Measurements from ENCODE around the gene DIS3L2. TPM values are rescaled to one million over a fixed set of nuclear protein-coding genes. Genes with fewer than 3 reads are reported as not detected.

Gene DIS3L2
- total and polyA plus RNA-seq, 2 of the 4 experiments (the other 2 are of a cell fraction) = 14.7 to 19.2 TPM

GRCh38 chr2:232338759-232339106 lies 377.2 kb downstream of the DIS3L2 start:
- no peak for ATAC-seq (ENCODE audit: low read depth)
- in situ Hi-C loops (cut with MboI; ENCODE audit: low sequenced_read_pairs) (no loop called here), intact Hi-C loops (cut with micrococcal nuclease) (no loop called here), dilution Hi-C loops (cut with HindIII; ENCODE audit: low sequenced_read_pairs, unreplicated experiment) (no loop called here)
- no peak overlapping the region for H3K4me2 ChIP-seq (ENCODE audit: low read depth, low read length)
- no peak overlapping the region for H2AFZ ChIP-seq (replicated peaks; ENCODE audit: low read length, poor library complexity)
- H3K79me1 ChIP-seq (ENCODE audit: low read depth in 1 of 2, low read length in 2 of 2) = no peaks in the 10 kb centered on the region
- H3K27ac ChIP-seq (ENCODE audit: insufficient read depth, low read length) = no peak overlapping the region
- H4K20me1 ChIP-seq (ENCODE audit: insufficient read depth, low read length) = no peaks in the 10 kb centered on the region
- DNase-seq = no peak
- H3K4me3 ChIP-seq (ENCODE audit: insufficient read depth, low read depth, low read length) = no peak overlapping the region
- no peaks in the 10 kb centered on the region for H3K27me3 ChIP-seq (ENCODE audit: control insufficient read depth, insufficient read depth, low read length)
- H4K91ac ChIP-seq (ENCODE audit: insufficient read depth, low read depth, low read length) = no peak overlapping the region
- H4K8ac ChIP-seq (ENCODE audit: low read depth in 2 of 2, low read length in 2 of 2) = no peak overlapping the region
- TF ChIP-seq POLR2A (IDR thresholded peaks at IDR 0.05; ENCODE audit: low read depth, low read length) = no peak
- no peak for TF ChIP-seq ELK1 (IDR thresholded peaks at IDR 0.05; ENCODE audit: borderline replicate concordance, low read depth, low read length)
- TF ChIP-seq RAD21 (IDR thresholded peaks at IDR 0.05; ENCODE audit: low read length) = no peak
- TF ChIP-seq RCOR1 (IDR thresholded peaks at IDR 0.05; ENCODE audit: insufficient replicate concordance, low read length) = no peak
- TF ChIP-seq SMC3 (IDR thresholded peaks at IDR 0.05; ENCODE audit: low read depth, low read length) = no peak
- TF ChIP-seq CTCF (conservative IDR thresholded peaks at IDR 0.05; ENCODE audit: low read depth, low read length) = no peak
- TF ChIP-seq BHLHE40 (IDR thresholded peaks at IDR 0.05; ENCODE audit: low read depth, low read length) = no peak
- no peak for TF ChIP-seq MAFK (IDR thresholded peaks at IDR 0.05; ENCODE audit: low read depth, low read length)
- TF ChIP-seq USF2 (IDR thresholded peaks at IDR 0.05; ENCODE audit: low read depth, low read length) = no peak
- no peak for TF ChIP-seq RFX5 (IDR thresholded peaks at IDR 0.05; ENCODE audit: low read depth, low read length)
- TF ChIP-seq CEBPB (IDR thresholded peaks at IDR 0.05; ENCODE audit: low read depth, low read length) = no peak
- TF ChIP-seq MXI1 (IDR thresholded peaks at IDR 0.05; ENCODE audit: borderline replicate concordance, low read depth, low read length) = no peak
- TF ChIP-seq FOS (IDR thresholded peaks at IDR 0.05; ENCODE audit: low read depth, low read length) = no peak
- TF ChIP-seq CHD1 (IDR thresholded peaks at IDR 0.05; ENCODE audit: low read depth, low read length) = no peak
- no peak for TF ChIP-seq NFE2L2 (IDR thresholded peaks at IDR 0.05; ENCODE audit: low read depth, low read length)
- TF ChIP-seq MAZ (IDR thresholded peaks at IDR 0.05; ENCODE audit: borderline replicate concordance, low read depth, low read length) = no peak
- no peak overlapping the region for H3K56ac ChIP-seq (ENCODE audit: extremely low read depth, insufficient read depth, low read length)
- POLR2A ChIA-PET (ENCODE audit: unreplicated experiment) = no interaction called here
- H3K4ac ChIP-seq (ENCODE audit: low read depth, low read length) = no peak overlapping the region
- H3K14ac ChIP-seq (replicated peaks; ENCODE audit: low read depth, low read length) = no peak overlapping the region
- H3K9ac ChIP-seq (ENCODE audit: low read depth, low read length) = no peak overlapping the region
- H2AK5ac ChIP-seq (ENCODE audit: low read depth, low read length) = no peak overlapping the region
- no peak overlapping the region for H2BK20ac ChIP-seq (ENCODE audit: low read depth, low read length)
- no CpG with 5 or more reads among the region's 7 CpGs for WGBS, 2 experiments (ENCODE audit: extremely low coverage in 2 of 2, insufficient read length in 1 of 2)
- no peak overlapping the region for H2BK5ac ChIP-seq (ENCODE audit: low read depth, low read length, poor library complexity, severe bottlenecking)
- no peak overlapping the region for H2AK9ac ChIP-seq (replicated peaks; ENCODE audit: low read depth, low read length, poor library complexity)
- H2BK15ac ChIP-seq (ENCODE audit: low read depth, low read length) = no peak overlapping the region
- H4K5ac ChIP-seq (ENCODE audit: low read depth, low read length) = no peak overlapping the region
- H3K4me1 ChIP-seq (ENCODE audit: control insufficient read depth, insufficient read depth, low read length) = no peaks in the 10 kb centered on the region
- H3K9me3 ChIP-seq (ENCODE audit: control insufficient read depth, insufficient read depth, low read length) = no peaks in the 10 kb centered on the region
- no peak overlapping the region for H3K18ac ChIP-seq (ENCODE audit: low read depth, low read length)
- H2BK120ac ChIP-seq (ENCODE audit: low read depth, low read length) = no peak overlapping the region
- no peaks in the 10 kb centered on the region for H3K36me3 ChIP-seq (ENCODE audit: control insufficient read depth, insufficient read depth, low read length)
- H3K23ac ChIP-seq (ENCODE audit: low read depth, low read length) = no peak overlapping the region
- H3K9me1 ChIP-seq (ENCODE audit: insufficient read depth, low read length) = no peaks in the 10 kb centered on the region
- no TSS peak for BruUV-seq (replicated peaks)
- CTCF ChIA-PET = no interaction called here
